Measurements from ENCODE around the gene PEX11B.

Gene PEX11B

GRCh38 chr1:145961425-145962156 is 43.1 kb upstream of the PEX11B start:
- peak overlapping the region; percentile 73 to 87 for H3K4me3 ChIP-seq (ENCODE audit: insufficient read depth in 1 of 2, low read depth in 1 of 2, low read length in 2 of 2)
- peak overlapping the region; percentile 56 to 58 for H3K18ac ChIP-seq (ENCODE audit: low read depth in 1 of 2, low read length in 2 of 2)
- peaks cover 12% of the 10 kb centered on the region for H3K79me1 ChIP-seq (replicated peaks; ENCODE audit: low read length, poor library complexity, severe bottlenecking)
- no peaks in the 10 kb centered on the region for H3K9me3 ChIP-seq (ENCODE audit: control insufficient read depth, low read length)
- peaks cover 26% of the 10 kb centered on the region for H3K4me1 ChIP-seq (ENCODE audit: control insufficient read depth, insufficient read depth, low read depth, low read length)
- peak overlapping the region; percentile 81 to 94 for H2BK12ac ChIP-seq (ENCODE audit: low read length in 2 of 2)
- H4K91ac ChIP-seq (ENCODE audit: low read length) = peak overlapping the region; percentile 0
- no peak overlapping the region for H2AK5ac ChIP-seq (ENCODE audit: low read length, severe bottlenecking)
- H3K27me3 ChIP-seq (ENCODE audit: control insufficient read depth in 1 of 2, insufficient read depth in 1 of 2, low read length in 2 of 2) = no peaks in the 10 kb centered on the region
- peak overlapping the region in 1 of 2 experiments; percentile 48 for H3K23ac ChIP-seq (ENCODE audit: low read length in 2 of 2)
- H2AFZ ChIP-seq (ENCODE audit: low read depth, low read length) = peak overlapping the region; percentile 29
- peak overlapping the region in 1 of 2 experiments; percentile 55 for H3K4ac ChIP-seq (ENCODE audit: low read depth in 1 of 2, low read length in 2 of 2)
- DNase-seq = peak; percentile 53
- H2BK120ac ChIP-seq (ENCODE audit: low read depth, low read length) = no peak overlapping the region
- no peak overlapping the region for H3K27ac ChIP-seq (ENCODE audit: low read length, poor library complexity, severe bottlenecking)
- no peak overlapping the region for H2BK15ac ChIP-seq (ENCODE audit: low read depth, poor library complexity, severe bottlenecking)
- no peak overlapping the region for H2BK5ac ChIP-seq (ENCODE audit: low read depth, low read length, poor library complexity, severe bottlenecking)
- H4K8ac ChIP-seq (ENCODE audit: low read length) = peak overlapping the region; percentile 87
- 2% methylated on average over 55 of the region's 57 CpGs for whole genome bisulfite sequencing
- peak overlapping the region in 1 of 2 experiments; percentile 61 for H3K14ac ChIP-seq (ENCODE audit: low read length in 2 of 2)
- H3K4me2 ChIP-seq (ENCODE audit: low read length, poor library complexity, severe bottlenecking) = peak overlapping the region; percentile 97
- peaks cover 0 to 3% of the 10 kb centered on the region in 2 experiments for H3K36me3 ChIP-seq (ENCODE audit: control insufficient read depth in 1 of 2, insufficient read depth in 2 of 2, low read depth in 1 of 2, low read length in 2 of 2)
- peak overlapping the region; percentile 85 for H3K9ac ChIP-seq (ENCODE audit: low read length)

- H2AFZ ChIP-seq (ENCODE audit: low read depth, low read length) = peak overlapping the region; percentile 92
- 2% methylated on average over 11 of the region's 22 CpGs for WGBS
Measured at GRCh38 chr1:145961109-145961424, 42.5 kb upstream of the PEX11B start.

GRCh38 chr1:145960468-145961108 is 42.1 kb upstream of the PEX11B start:
- under 1% methylated on average over 43 of the region's 44 CpGs for WGBS
- H3K23ac ChIP-seq (ENCODE audit: low read length in 2 of 2) = peak overlapping the region in 1 of 2 experiments; percentile 48
- H3K9me3 ChIP-seq (ENCODE audit: control insufficient read depth, low read length) = no peaks in the 10 kb centered on the region
- H2AFZ ChIP-seq (ENCODE audit: low read depth, low read length) = peak overlapping the region; percentile 92
- H3K14ac ChIP-seq (ENCODE audit: low read length in 2 of 2) = peak overlapping the region in 1 of 2 experiments; percentile 57
- peak overlapping the region; percentile 85 for H3K9ac ChIP-seq (ENCODE audit: low read length)
- peak overlapping the region; percentile 87 for H4K8ac ChIP-seq (ENCODE audit: low read length)
- no peak overlapping the region for H2AK5ac ChIP-seq (ENCODE audit: low read length, severe bottlenecking)
- peak overlapping the region; percentile 0 for H4K91ac ChIP-seq (ENCODE audit: low read length)
- peak; percentile 83 for DNase-seq
- peak overlapping the region; percentile 97 for H3K4me2 ChIP-seq (ENCODE audit: low read length, poor library complexity, severe bottlenecking)
- H2BK120ac ChIP-seq (ENCODE audit: low read depth, low read length) = no peak overlapping the region
- H3K4ac ChIP-seq (ENCODE audit: low read depth in 1 of 2, low read length in 2 of 2) = peak overlapping the region; percentile 45 to 63
- H3K27ac ChIP-seq (ENCODE audit: low read length, poor library complexity, severe bottlenecking) = peak overlapping the region; percentile 13
- H3K4me1 ChIP-seq (ENCODE audit: control insufficient read depth, insufficient read depth, low read depth, low read length) = peaks cover 26% of the 10 kb centered on the region
- H2BK5ac ChIP-seq (ENCODE audit: low read depth, low read length, poor library complexity, severe bottlenecking) = no peak overlapping the region
- H3K79me1 ChIP-seq (replicated peaks; ENCODE audit: low read length, poor library complexity, severe bottlenecking) = peaks cover 10% of the 10 kb centered on the region
- peak overlapping the region; percentile 73 to 87 for H3K4me3 ChIP-seq (ENCODE audit: insufficient read depth in 1 of 2, low read depth in 1 of 2, low read length in 2 of 2)
- peak overlapping the region; percentile 82 for H2BK15ac ChIP-seq (ENCODE audit: low read depth, poor library complexity, severe bottlenecking)
- peak overlapping the region; percentile 58 to 67 for H3K18ac ChIP-seq (ENCODE audit: low read depth in 1 of 2, low read length in 2 of 2)
- no peaks in the 10 kb centered on the region for H3K36me3 ChIP-seq (ENCODE audit: control insufficient read depth in 1 of 2, insufficient read depth in 2 of 2, low read depth in 1 of 2, low read length in 2 of 2)
- H3K27me3 ChIP-seq (ENCODE audit: control insufficient read depth in 1 of 2, insufficient read depth in 1 of 2, low read length in 2 of 2) = no peaks in the 10 kb centered on the region
- peak overlapping the region; percentile 81 to 94 for H2BK12ac ChIP-seq (ENCODE audit: low read length in 2 of 2)

More at GRCh38 chr1:145961109-145961424, 42.5 kb upstream of the PEX11B start:
- H4K8ac ChIP-seq (ENCODE audit: low read length) = peak overlapping the region; percentile 87
- peaks cover 10% of the 10 kb centered on the region for H3K79me1 ChIP-seq (replicated peaks; ENCODE audit: low read length, poor library complexity, severe bottlenecking)
- peak overlapping the region in 1 of 2 experiments; percentile 57 for H3K14ac ChIP-seq (ENCODE audit: low read length in 2 of 2)
- H3K27ac ChIP-seq (ENCODE audit: low read length, poor library complexity, severe bottlenecking) = no peak overlapping the region
- H2BK120ac ChIP-seq (ENCODE audit: low read depth, low read length) = no peak overlapping the region
- H2AK5ac ChIP-seq (ENCODE audit: low read length, severe bottlenecking) = no peak overlapping the region
- H3K4me3 ChIP-seq (ENCODE audit: insufficient read depth in 1 of 2, low read depth in 1 of 2, low read length in 2 of 2) = peak overlapping the region; percentile 73 to 87
- H3K27me3 ChIP-seq (ENCODE audit: control insufficient read depth in 1 of 2, insufficient read depth in 1 of 2, low read length in 2 of 2) = no peaks in the 10 kb centered on the region
- no peaks in the 10 kb centered on the region for H3K9me3 ChIP-seq (ENCODE audit: control insufficient read depth, low read length)
- H4K91ac ChIP-seq (ENCODE audit: low read length) = peak overlapping the region; percentile 0
- H3K36me3 ChIP-seq (ENCODE audit: control insufficient read depth in 1 of 2, insufficient read depth in 2 of 2, low read depth in 1 of 2, low read length in 2 of 2) = no peaks in the 10 kb centered on the region
- H2BK5ac ChIP-seq (ENCODE audit: low read depth, low read length, poor library complexity, severe bottlenecking) = no peak overlapping the region
- peak overlapping the region; percentile 82 for H2BK15ac ChIP-seq (ENCODE audit: low read depth, poor library complexity, severe bottlenecking)
- peak overlapping the region; percentile 81 to 94 for H2BK12ac ChIP-seq (ENCODE audit: low read length in 2 of 2)
- H3K18ac ChIP-seq (ENCODE audit: low read depth in 1 of 2, low read length in 2 of 2) = peak overlapping the region; percentile 56 to 58
- H3K4ac ChIP-seq (ENCODE audit: low read depth in 1 of 2, low read length in 2 of 2) = peak overlapping the region; percentile 45 to 63
- peaks cover 26% of the 10 kb centered on the region for H3K4me1 ChIP-seq (ENCODE audit: control insufficient read depth, insufficient read depth, low read depth, low read length)
- peak overlapping the region; percentile 85 for H3K9ac ChIP-seq (ENCODE audit: low read length)
- peak overlapping the region in 1 of 2 experiments; percentile 48 for H3K23ac ChIP-seq (ENCODE audit: low read length in 2 of 2)
- no peak for DNase-seq
- peak overlapping the region; percentile 97 for H3K4me2 ChIP-seq (ENCODE audit: low read length, poor library complexity, severe bottlenecking)

- Histone ChIP-seq H3K36me3 (ENCODE audit: control insufficient read depth in 1 of 2, insufficient read depth in 2 of 2, low read depth in 1 of 2, low read length in 2 of 2) (no peaks in the 10 kb centered on the region), H3K27me3 (ENCODE audit: control insufficient read depth in 1 of 2, insufficient read depth in 1 of 2, low read length in 2 of 2) (no peaks in the 10 kb centered on the region), H3K4me1 (ENCODE audit: control insufficient read depth, insufficient read depth, low read depth, low read length) (peaks cover 26% of the 10 kb centered on the region), H2BK5ac (ENCODE audit: low read depth, low read length, poor library complexity, severe bottlenecking) (no peak overlapping the region), H3K18ac (ENCODE audit: low read depth in 1 of 2, low read length in 2 of 2) (peak overlapping the region; percentile 58 to 67), H3K79me1 (replicated peaks; ENCODE audit: low read length, poor library complexity, severe bottlenecking) (peaks cover 10% of the 10 kb centered on the region), H3K4me3 (ENCODE audit: insufficient read depth in 1 of 2, low read depth in 1 of 2, low read length in 2 of 2) (peak overlapping the region; percentile 73 to 87), H3K4ac (ENCODE audit: low read depth in 1 of 2, low read length in 2 of 2) (peak overlapping the region; percentile 50 to 73), H3K9ac (ENCODE audit: low read length) (peak overlapping the region; percentile 85), H2BK15ac (ENCODE audit: low read depth, poor library complexity, severe bottlenecking) (no peak overlapping the region), H4K91ac (ENCODE audit: low read length) (peak overlapping the region; percentile 64), H3K14ac (ENCODE audit: low read length in 2 of 2) (peak overlapping the region in 1 of 2 experiments; percentile 44), H2BK120ac (ENCODE audit: low read depth, low read length) (no peak overlapping the region), H2AK5ac (ENCODE audit: low read length, severe bottlenecking) (no peak overlapping the region), H3K27ac (ENCODE audit: low read length, poor library complexity, severe bottlenecking) (no peak overlapping the region), H3K4me2 (ENCODE audit: low read length, poor library complexity, severe bottlenecking) (peak overlapping the region; percentile 97), H4K8ac (ENCODE audit: low read length) (peak overlapping the region; percentile 85), H3K9me3 (ENCODE audit: control insufficient read depth, low read length) (no peaks in the 10 kb centered on the region), H2BK12ac (ENCODE audit: low read length in 2 of 2) (peak overlapping the region; percentile 41 to 85), H3K23ac (ENCODE audit: low read length in 2 of 2) (no peak overlapping the region), H2AFZ (ENCODE audit: low read depth, low read length) (no peak overlapping the region)
- 17% methylated on average over 12 of the region's 12 CpGs for WGBS
- DNase-seq = no peak
Measured at GRCh38 chr1:145959957-145960467, 41.5 kb upstream of the PEX11B start.

Measured in mesenchymal stem cell (in vitro differentiated cells and primary cell).